ENCODE results near the gene GBE1. TPM values are rescaled to one million over a fixed set of nuclear protein-coding genes. Genes with fewer than 3 reads are reported as not detected.
"Not testable (repeated sequence)": the region's sequence is repeated elsewhere in the genome, so short reads cannot be mapped to it uniquely, and the experiment has no call there.

The GBE1 gene
- polyA plus RNA-seq, 3 donors from 2014 or later, result 12.9 to 21.7 (median 16.2) TPM

DNA sequence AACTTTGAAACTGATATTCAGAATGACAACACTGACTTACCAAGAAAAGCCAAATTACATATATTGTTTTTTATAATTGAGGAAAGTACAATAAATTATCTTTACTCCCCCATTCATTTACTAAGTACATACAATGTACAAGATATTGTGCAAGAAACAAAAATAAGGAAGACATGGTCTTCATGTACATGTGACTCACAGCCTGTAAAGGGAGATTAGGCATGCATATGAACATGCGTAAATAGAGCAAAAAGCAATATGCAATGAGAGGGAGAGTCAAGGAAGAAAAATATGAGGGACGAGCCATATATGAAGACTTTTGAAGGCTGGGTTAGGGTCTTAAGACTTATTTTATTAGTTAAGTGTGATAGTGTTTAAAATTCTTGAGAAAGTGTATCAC lies 258.4 kb downstream of the GBE1 start:
- H3K27ac Mint-ChIP-seq, result no peak overlapping the region
- H3K9me3 Mint-ChIP-seq, result peaks cover 0 to 5% (median 0%) of the 10 kb centered on the region in 6 donors
- H3K36me3 Mint-ChIP-seq, result peaks cover 16 to 35% (median 30%) of the 10 kb centered on the region in 3 donors
- DNase-seq, result no peak
- no peaks in the 10 kb centered on the region for H3K4me1 Mint-ChIP-seq
- H3K4me3 Mint-ChIP-seq, result no peak overlapping the region
- peaks cover 0 to 2% (median 1%) of the 10 kb centered on the region in 3 donors for H3K27me3 Mint-ChIP-seq (ENCODE audit: low read depth in 3 of 3)

GRCh38 chr3:81502236-81502635 lies 259.2 kb downstream of the GBE1 start:
- DNase-seq, result no peak
- peaks cover 0 to 2% (median 1%) of the 10 kb centered on the region in 3 donors for H3K27me3 Mint-ChIP-seq (ENCODE audit: low read depth in 3 of 3)
- peaks cover 0 to 5% (median 0%) of the 10 kb centered on the region in 6 donors for H3K9me3 Mint-ChIP-seq
- no peaks in the 10 kb centered on the region for H3K4me1 Mint-ChIP-seq
- peaks cover 16 to 40% (median 30%) of the 10 kb centered on the region in 3 donors for H3K36me3 Mint-ChIP-seq
- H3K4me3 Mint-ChIP-seq, result no peak overlapping the region
- H3K27ac Mint-ChIP-seq, result no peak overlapping the region

GRCh38 chr3:81500039-81500438 lies 261.4 kb downstream of the GBE1 start:
- Mint-ChIP-seq H3K27ac (no peak overlapping the region), H3K36me3 (peaks cover 16 to 31% (median 24%) of the 10 kb centered on the region in 3 donors), H3K9me3 (peaks cover 0 to 5% (median 0%) of the 10 kb centered on the region in 6 donors), H3K4me3 (no peak overlapping the region), H3K4me1 (no peaks in the 10 kb centered on the region), H3K27me3 (ENCODE audit: low read depth in 3 of 3) (peaks cover 0 to 2% (median 0%) of the 10 kb centered on the region in 3 donors)
- DNase-seq, result no peak

DNA sequence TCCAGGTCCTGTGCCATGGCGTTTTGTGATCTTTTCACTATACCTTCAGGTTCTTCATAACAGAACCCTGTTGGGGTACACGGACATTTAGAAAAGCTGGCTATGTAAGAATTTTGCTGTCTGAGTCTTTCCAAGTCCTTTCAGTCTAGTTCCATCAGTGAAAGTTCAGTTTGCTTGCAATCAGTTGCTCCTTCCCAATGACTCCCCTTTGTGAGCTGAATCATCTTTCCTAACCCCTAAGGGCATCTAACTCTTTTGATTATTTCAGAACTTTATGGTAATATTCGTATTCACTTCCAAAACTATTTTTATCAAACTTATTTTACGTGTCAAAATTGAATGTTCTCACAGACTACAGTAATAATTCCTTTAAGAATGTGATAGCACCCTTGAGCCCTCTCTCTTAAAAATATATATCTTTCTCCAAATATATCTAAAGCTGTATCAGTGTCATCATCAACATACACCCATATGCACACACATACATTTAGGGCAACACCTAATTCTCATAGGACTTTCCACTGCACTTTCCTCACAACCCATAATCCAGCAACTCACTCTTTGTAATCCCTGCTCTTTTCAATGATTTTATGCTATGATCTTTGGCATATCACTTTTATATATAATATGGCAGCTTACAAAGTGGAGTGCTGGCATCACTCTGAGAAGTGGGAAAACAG lies 263.7 kb downstream of the GBE1 start:
- H3K27me3 Mint-ChIP-seq (ENCODE audit: low read depth in 3 of 3), result no peaks in the 10 kb centered on the region
- H3K9me3 Mint-ChIP-seq, result peaks cover 0 to 3% (median 0%) of the 10 kb centered on the region in 6 donors
- H3K36me3 Mint-ChIP-seq, result peaks cover 5 to 24% (median 10%) of the 10 kb centered on the region in 3 donors
- no peak overlapping the region for H3K27ac Mint-ChIP-seq
- DNase-seq, result no peak
- H3K4me1 Mint-ChIP-seq, result no peaks in the 10 kb centered on the region
- H3K4me3 Mint-ChIP-seq, result no peak overlapping the region

DNA sequence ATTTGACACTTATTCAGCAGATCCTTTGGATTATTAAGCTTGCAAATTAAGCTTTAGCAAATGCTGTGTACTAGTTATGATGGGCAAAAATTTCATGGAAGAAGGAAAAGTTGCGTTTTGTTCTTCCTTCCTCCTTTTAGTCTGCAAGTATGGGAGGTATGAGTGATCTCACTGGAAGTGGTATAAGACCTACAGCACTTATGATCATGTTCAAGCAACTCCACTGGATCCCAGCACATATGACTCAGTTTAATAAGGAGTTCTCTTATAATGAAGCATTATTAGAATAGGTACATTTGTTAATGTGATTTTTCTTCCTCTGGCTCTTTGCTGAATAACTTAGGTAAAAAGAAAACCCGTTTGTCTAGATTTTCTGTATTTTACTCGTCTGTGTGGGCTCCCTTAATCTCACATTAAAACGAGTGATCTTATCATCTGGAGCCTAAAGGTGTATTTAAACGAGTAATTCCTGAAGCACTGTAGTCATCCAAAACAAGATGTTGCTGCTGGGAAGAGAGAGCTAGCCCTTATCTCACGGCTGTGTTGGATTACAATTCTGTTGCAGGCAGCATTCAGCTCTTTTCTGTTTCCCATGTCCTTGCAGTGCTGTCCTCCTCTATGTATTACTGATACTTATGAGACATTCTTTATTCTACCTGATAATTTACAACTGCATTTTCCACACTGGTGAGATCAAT lies 264.9 kb downstream of the GBE1 start:
- no peaks in the 10 kb centered on the region for H3K4me1 Mint-ChIP-seq
- no peak for DNase-seq
- H3K4me3 Mint-ChIP-seq, result no peak overlapping the region
- no peak overlapping the region for H3K27ac Mint-ChIP-seq
- peaks cover 0 to 3% (median 0%) of the 10 kb centered on the region in 6 donors for H3K9me3 Mint-ChIP-seq
- peaks cover 5 to 24% (median 10%) of the 10 kb centered on the region in 3 donors for H3K36me3 Mint-ChIP-seq
- H3K27me3 Mint-ChIP-seq (ENCODE audit: low read depth in 3 of 3), result no peaks in the 10 kb centered on the region

- not testable (repeated sequence) for H3K36me3 Mint-ChIP-seq; H3K4me1 Mint-ChIP-seq; H3K4me3 Mint-ChIP-seq; H3K9me3 Mint-ChIP-seq; H3K27me3 Mint-ChIP-seq (ENCODE audit: low read depth in 3 of 3); DNase-seq
- peak overlapping the region in 1 of 6 donors; percentile 17 for H3K27ac Mint-ChIP-seq
These were observed 269.0 kb downstream of the GBE1 start for GRCh38 chr3:81492471-81492870.

- Mint-ChIP-seq H3K9me3 (no peaks in the 10 kb centered on the region), H3K27ac (no peak overlapping the region), H3K4me1 (peaks cover 5 to 6% of the 10 kb centered on the region in 2 donors), H3K36me3 (peaks cover 0 to 5% (median 4%) of the 10 kb centered on the region in 3 donors), H3K4me3 (no peak overlapping the region), H3K27me3 (ENCODE audit: low read depth in 3 of 3) (no peaks in the 10 kb centered on the region)
- DNase-seq, result no peak
These were observed 269.4 kb downstream of the GBE1 start for GRCh38 chr3:81492040-81492439.

DNA sequence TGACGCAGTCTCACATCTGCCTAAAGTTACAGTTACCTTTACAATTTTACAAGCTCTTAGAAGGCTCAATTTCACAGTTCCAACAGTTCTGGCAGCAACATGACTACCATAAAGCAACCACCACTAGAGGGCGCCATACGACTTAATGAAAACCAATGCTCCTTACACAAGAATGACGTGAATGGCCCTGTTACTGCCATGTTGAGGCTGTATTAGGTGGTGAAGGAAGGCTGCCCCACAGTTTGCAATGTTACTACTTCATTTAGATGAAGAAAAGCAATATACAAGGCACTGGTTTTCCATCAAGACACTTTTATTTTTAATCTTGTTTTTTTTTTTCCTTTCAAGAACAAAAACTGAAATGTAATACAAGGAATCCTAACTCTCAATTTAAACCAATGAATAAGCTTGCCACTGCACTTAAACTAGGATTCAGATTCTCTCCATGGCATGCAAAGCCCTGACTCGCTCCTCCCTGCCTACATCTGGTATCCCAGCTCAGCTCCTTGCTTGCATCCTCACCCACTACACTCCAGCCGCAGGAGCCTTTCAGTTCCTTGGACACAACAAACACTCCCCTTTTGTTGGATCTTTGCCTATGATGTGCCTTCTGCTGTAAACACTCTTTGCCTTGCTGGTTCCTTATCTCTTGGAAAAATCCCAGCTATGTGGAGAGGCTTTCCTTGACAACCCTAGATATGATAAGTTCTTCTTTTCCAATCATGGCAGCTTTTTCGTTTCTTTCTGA lies 270.7 kb downstream of the GBE1 start:
- Mint-ChIP-seq H3K27me3 (ENCODE audit: low read depth in 3 of 3) (no peaks in the 10 kb centered on the region), H3K4me1 (peaks cover 6% of the 10 kb centered on the region in 2 donors), H3K36me3 (no peaks in the 10 kb centered on the region), H3K27ac (no peak overlapping the region), H3K4me3 (no peak overlapping the region), H3K9me3 (peaks cover 0 to 2% (median 0%) of the 10 kb centered on the region in 6 donors)
- peak; percentile 34 to 58 (median 47) for DNase-seq

DNA sequence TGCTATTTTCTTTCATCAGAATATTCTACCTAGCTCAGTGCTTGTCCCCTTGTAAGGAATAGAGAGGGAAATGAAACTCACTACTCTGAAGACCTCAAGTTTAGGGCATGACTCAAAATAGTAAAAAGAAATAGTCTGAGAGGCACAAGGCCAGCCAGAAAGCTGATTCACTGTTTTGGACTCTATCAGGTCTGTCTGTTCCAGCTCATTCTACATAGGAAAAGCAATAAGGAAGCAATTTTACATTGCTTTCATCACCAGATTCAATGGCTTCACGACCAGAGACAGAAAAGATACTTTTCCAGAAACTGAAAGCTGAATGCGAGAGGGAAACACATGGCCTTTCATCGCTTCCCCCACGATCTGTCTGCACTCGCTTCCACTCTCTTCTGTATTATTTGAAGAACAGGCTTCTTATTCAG lies 276.0 kb downstream of the GBE1 start:
- Mint-ChIP-seq H3K4me1 (peaks cover 0 to 1% of the 10 kb centered on the region in 2 donors), H3K36me3 (peaks cover 0 to 3% (median 3%) of the 10 kb centered on the region in 3 donors), H3K9me3 (peaks cover 3 to 15% (median 8%) of the 10 kb centered on the region in 6 donors), H3K27ac (no peak overlapping the region), H3K27me3 (ENCODE audit: low read depth in 3 of 3) (peaks cover 0 to 4% (median 0%) of the 10 kb centered on the region in 3 donors), H3K4me3 (no peak overlapping the region)
- no peak for DNase-seq

GRCh38 chr3:81484520-81484919 lies 276.9 kb downstream of the GBE1 start:
- peaks cover 0 to 4% (median 0%) of the 10 kb centered on the region in 3 donors for H3K27me3 Mint-ChIP-seq (ENCODE audit: low read depth in 3 of 3)
- peaks cover 0 to 3% (median 3%) of the 10 kb centered on the region in 3 donors for H3K36me3 Mint-ChIP-seq
- no peak overlapping the region for H3K27ac Mint-ChIP-seq
- peaks cover 0 to 1% of the 10 kb centered on the region in 2 donors for H3K4me1 Mint-ChIP-seq
- no peak overlapping the region for H3K4me3 Mint-ChIP-seq
- no peak for DNase-seq
- H3K9me3 Mint-ChIP-seq, result peaks cover 3 to 15% (median 8%) of the 10 kb centered on the region in 6 donors

GRCh38 chr3:81483046-81483445 lies 278.4 kb downstream of the GBE1 start:
- Mint-ChIP-seq H3K36me3 (peaks cover 0 to 3% (median 3%) of the 10 kb centered on the region in 3 donors), H3K4me1 (peaks cover 0 to 1% of the 10 kb centered on the region in 2 donors), H3K9me3 (peaks cover 3 to 15% (median 10%) of the 10 kb centered on the region in 6 donors), H3K4me3 (no peak overlapping the region), H3K27ac (no peak overlapping the region), H3K27me3 (ENCODE audit: low read depth in 3 of 3) (peaks cover 0 to 4% (median 0%) of the 10 kb centered on the region in 3 donors)
- DNase-seq, result no peak

- Mint-ChIP-seq H3K27me3 (ENCODE audit: low read depth in 3 of 3) (peaks cover 3 to 4% (median 3%) of the 10 kb centered on the region in 3 donors), H3K4me3 (no peak overlapping the region), H3K27ac (no peak overlapping the region), H3K9me3 (peaks cover 4 to 15% (median 7%) of the 10 kb centered on the region in 6 donors), H3K4me1 (no peaks in the 10 kb centered on the region), H3K36me3 (peaks cover 0 to 3% (median 3%) of the 10 kb centered on the region in 3 donors)
- DNase-seq, result no peak
These were observed 283.7 kb downstream of the GBE1 start for GRCh38 chr3:81477740-81478139.

- peaks cover 4 to 13% (median 6%) of the 10 kb centered on the region in 6 donors for H3K9me3 Mint-ChIP-seq
- peaks cover 0 to 3% (median 0%) of the 10 kb centered on the region in 3 donors for H3K36me3 Mint-ChIP-seq
- no peak overlapping the region for H3K4me3 Mint-ChIP-seq
These were observed 284.8 kb downstream of the GBE1 start for GRCh38 chr3:81476692-81477091.

More at GRCh38 chr3:81476692-81477091, 284.8 kb downstream of the GBE1 start:
- Mint-ChIP-seq H3K4me1 (no peaks in the 10 kb centered on the region), H3K27ac (no peak overlapping the region), H3K27me3 (ENCODE audit: low read depth in 3 of 3) (peaks cover 3 to 4% (median 3%) of the 10 kb centered on the region in 3 donors)
- DNase-seq, result no peak

Data from immature natural killer cell (primary cell).